ENCODE data around the gene IFNL3. TPM values are rescaled to one million over a fixed set of nuclear protein-coding genes. Genes with fewer than 3 reads are reported as not detected.

The IFNL3 gene
- total RNA-seq, 2 experiments from 2014 or later: not detected

DNA sequence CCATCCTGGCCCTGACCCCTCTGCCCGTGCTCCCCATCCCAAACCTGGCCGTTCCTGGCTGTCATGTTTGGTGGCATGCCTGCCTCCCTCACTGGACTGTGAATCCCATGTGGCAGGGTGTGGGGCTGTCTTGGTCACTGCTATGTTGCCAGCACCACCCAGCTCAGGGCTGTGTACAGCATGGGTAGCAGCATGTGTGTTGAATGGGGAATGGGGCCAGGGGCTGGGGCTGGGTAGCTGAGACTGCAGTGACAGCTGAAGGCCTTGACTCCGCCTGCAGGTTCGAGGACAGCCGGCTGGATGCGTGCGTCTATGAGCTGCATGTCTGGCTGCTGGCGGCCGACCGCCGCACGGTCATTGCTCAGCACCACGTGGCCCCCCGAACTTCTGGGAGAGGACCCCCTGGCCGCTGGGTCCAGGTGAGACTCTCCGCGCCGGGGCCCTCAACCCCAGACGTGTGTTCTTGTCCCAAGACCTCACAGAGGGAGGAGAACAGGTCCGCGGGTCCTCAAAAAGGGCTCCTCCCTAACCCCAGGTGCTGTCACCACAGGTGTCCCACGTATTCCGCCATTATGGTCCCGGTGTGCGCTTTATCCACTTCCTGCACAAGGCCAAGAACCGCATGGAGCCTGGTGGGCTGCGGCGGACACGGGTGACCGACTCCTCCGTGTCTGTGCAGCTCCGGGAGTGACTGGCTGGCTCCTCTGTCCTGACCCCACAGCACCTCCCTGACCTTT lies 44.6 kb downstream of the IFNL3 start:
- no peak for ATAC-seq
- no peaks in the 10 kb centered on the region for H3K36me3 Mint-ChIP-seq (ENCODE audit: low read depth)
- POLR2A ChIA-PET: no interaction called here

DNA sequence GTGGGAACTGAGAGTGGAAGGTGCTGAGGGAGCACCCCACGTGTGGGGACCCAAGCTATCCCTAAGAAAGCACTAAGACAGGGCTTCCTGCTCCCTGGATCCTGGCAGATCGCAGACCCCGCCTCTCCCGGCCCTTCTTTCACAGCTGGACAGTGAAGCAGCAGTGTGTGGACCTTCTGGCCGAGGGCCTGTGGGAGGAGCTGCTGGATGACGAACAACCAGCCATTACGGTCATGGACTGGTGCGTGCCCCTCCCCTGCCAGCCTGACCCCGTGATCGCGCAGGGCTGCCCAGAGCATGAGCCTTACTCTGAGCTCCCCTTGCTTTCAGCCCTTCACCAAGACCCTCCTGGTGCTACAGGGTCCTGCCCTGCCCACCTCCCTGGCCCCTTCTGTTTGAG lies 45.8 kb downstream of the IFNL3 start:
- Mint-ChIP-seq H3K9me3 (no peaks in the 10 kb centered on the region), H3K4me3 (no peak overlapping the region), H3K4me1 (ENCODE audit: low read depth) (peaks cover 19% of the 10 kb centered on the region), H3K36me3 (ENCODE audit: low read depth) (no peaks in the 10 kb centered on the region), H3K27ac (no peak overlapping the region), H3K27me3 (peaks cover 64% of the 10 kb centered on the region)
- TF ChIP-seq, protein P1, sequence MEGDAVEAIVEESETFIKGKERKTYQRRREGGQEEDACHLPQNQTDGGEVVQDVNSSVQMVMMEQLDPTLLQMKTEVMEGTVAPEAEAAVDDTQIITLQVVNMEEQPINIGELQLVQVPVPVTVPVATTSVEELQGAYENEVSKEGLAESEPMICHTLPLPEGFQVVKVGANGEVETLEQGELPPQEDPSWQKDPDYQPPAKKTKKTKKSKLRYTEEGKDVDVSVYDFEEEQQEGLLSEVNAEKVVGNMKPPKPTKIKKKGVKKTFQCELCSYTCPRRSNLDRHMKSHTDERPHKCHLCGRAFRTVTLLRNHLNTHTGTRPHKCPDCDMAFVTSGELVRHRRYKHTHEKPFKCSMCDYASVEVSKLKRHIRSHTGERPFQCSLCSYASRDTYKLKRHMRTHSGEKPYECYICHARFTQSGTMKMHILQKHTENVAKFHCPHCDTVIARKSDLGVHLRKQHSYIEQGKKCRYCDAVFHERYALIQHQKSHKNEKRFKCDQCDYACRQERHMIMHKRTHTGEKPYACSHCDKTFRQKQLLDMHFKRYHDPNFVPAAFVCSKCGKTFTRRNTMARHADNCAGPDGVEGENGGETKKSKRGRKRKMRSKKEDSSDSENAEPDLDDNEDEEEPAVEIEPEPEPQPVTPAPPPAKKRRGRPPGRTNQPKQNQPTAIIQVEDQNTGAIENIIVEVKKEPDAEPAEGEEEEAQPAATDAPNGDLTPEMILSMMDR (IDR thresholded peaks at IDR 0.05): no peak
- intact Hi-C loops (cut with micrococcal nuclease): no loop called here
- CTCF ChIA-PET: interaction anchor here (1.6 kb wide), 1 partner anchor 77 kb away, joined by 6 read pairs; no protein-coding TSS in a partner anchor
- no peak for ATAC-seq
- POLR2A ChIA-PET: interaction anchor here (0.5 kb wide), 1 partner anchor 125 kb away, joined by 3 read pairs; no protein-coding TSS in a partner anchor
- DNase-seq: no peak

More for the DNA sequence above, 44.6 kb downstream of the IFNL3 start:
- Mint-ChIP-seq H3K27ac (no peak overlapping the region), H3K4me3 (no peak overlapping the region), H3K27me3 (peaks cover 64% of the 10 kb centered on the region), H3K9me3 (no peaks in the 10 kb centered on the region), H3K4me1 (ENCODE audit: low read depth) (peaks cover 19% of the 10 kb centered on the region)
- DNase-seq: no peak
- intact Hi-C loops (cut with micrococcal nuclease): no loop called here
- TF ChIP-seq, protein P1 (IDR thresholded peaks at IDR 0.05): no peak
- CTCF ChIA-PET: no interaction called here

DNA sequence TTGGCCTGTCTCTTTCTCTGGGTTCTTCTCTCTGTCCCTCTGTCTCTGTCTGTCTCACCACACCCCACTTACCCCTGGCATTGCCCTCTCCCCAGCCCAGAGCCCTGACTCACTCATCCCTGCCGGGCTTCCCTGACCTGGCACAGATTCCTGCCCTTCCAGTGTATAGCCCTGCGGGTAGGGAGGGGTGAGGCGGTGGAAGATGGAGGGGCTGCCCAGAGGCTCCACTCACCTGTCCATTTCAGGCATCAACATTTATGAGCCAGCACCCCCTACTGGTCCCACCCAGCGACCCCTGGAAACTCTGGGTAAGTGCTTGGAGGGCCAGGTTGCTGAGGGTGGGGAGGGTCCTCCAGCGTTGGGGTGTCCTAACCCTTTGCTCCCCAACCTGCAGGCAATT lies 47.0 kb downstream of the IFNL3 start:
- TF ChIP-seq, protein P1 (IDR thresholded peaks at IDR 0.05): peak; percentile 40
- Mint-ChIP-seq H3K36me3 (ENCODE audit: low read depth) (no peaks in the 10 kb centered on the region), H3K9me3 (no peaks in the 10 kb centered on the region), H3K27me3 (peaks cover 58% of the 10 kb centered on the region), H3K27ac (no peak overlapping the region), H3K4me1 (ENCODE audit: low read depth) (peaks cover 19% of the 10 kb centered on the region), H3K4me3 (no peak overlapping the region)
- intact Hi-C loops (cut with micrococcal nuclease): no loop called here
- POLR2A ChIA-PET: interaction anchor here (0.7 kb wide), 1 partner anchor 858 kb away, joined by 3 read pairs; the partner anchor contains the start of gene ZNF780B
- DNase-seq: peak; percentile 20
- CTCF ChIA-PET: interaction anchor here (1.6 to 1.9 kb wide), 2 partner anchors 76 to 130 kb away, joined by 3 to 6 read pairs; no protein-coding TSS in a partner anchor
- no peak for ATAC-seq

DNA sequence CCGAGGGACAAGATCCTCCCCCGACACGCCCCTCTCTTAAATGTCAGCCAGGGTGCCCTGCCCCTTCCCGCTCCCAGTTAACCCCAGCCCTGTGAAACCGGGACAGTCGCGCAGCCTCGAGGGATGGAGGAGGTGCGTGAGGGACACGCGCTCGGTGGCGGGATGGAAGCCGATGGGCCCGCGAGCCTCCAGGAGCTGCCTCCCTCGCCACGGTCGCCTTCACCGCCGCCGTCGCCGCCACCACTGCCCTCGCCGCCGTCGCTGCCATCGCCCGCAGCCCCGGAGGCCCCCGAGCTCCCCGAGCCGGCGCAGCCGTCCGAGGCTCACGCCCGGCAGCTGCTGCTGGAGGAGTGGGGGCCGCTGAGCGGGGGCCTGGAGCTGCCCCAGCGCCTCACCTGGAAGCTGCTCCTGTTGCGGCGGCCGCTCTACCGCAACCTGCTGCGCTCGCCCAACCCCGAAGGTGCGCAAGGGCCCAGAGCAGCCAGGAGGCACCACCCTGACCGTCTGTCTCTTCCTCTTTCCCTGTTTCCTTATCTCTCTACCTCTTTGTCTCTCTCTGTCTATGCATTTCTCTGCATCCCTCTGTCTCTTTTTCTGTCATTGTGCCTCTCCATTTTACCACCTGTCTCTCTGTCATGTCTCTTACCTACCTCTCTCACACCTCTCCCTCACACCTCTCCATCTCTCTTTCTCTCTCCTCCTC lies 47.8 kb downstream of the IFNL3 start, which contains the start of gene NCCRP1:
Gene NCCRP1 (plus strand): TSS at position 105 of the 703 bp plus-strand sequence. CDS start 19 bp downstream, at position 124.
- Mint-ChIP-seq H3K4me3 (peak within 1 kb of the TSS; percentile 0), H3K4me1 (ENCODE audit: low read depth) (peaks cover 19% of the 10 kb centered on the region), H3K27me3 (peaks cover 54% of the 10 kb centered on the region), H3K36me3 (ENCODE audit: low read depth) (no peaks in the 10 kb centered on the region), H3K27ac (no peak within 1 kb of the TSS), H3K9me3 (no peaks in the 10 kb centered on the region)
- TF ChIP-seq, protein P1 (IDR thresholded peaks at IDR 0.05): no peak
- ChIA-PET POLR2A (interaction anchor here (0.7 kb wide), 1 partner anchor 859 kb away, joined by 3 read pairs; the partner anchor contains the start of gene ZNF780B), CTCF (interaction anchor here (0.6 to 2.3 kb wide), 3 partner anchors 9 to 131 kb away, joined by 3 to 7 read pairs (median 3); no protein-coding TSS in a partner anchor)
- intact Hi-C loops (cut with micrococcal nuclease): no loop called here
- ATAC-seq: peak; percentile 37
- no peak for DNase-seq

Data from activated CD8-positive, alpha-beta T cell treated with anti-CD3 and anti-CD28 coated beads for 36 hours (primary cell).